GM23338 (cell line): ENCODE results near the gene CGREF1. TPM values are rescaled to one million over a fixed set of nuclear protein-coding genes. Genes with fewer than 3 reads are reported as not detected.

Experiments
- ATAC-seq: fragments of 200-7000 bp; cut with Tn5 transposase; 3 replicates; pipeline ENCODE4 v1.9.1; 2020
- DNase-seq: peaks from one replicate; pipeline ENCODE4 v3.0.0-alpha.2; 2015; ENCODE audit warnings: low spot score
- H2AFZ ChIP-seq: fragments of 200-600 bp; sonication (generic); 2 replicates; pipeline ENCODE4 v1.8.0; 2016; ENCODE audit warnings: antibody characterized with exemption, mild to moderate bottlenecking, moderate library complexity
- H3F3A ChIP-seq: fragments of 200-600 bp; sonication (generic); replicated peaks from 2 replicates; pipeline ENCODE4 v1.8.0; 2017; ENCODE audit warnings: antibody characterized with exemption, mixed run types, low read depth
- H3K27ac ChIP-seq: fragments of 200-600 bp; sonication (generic); 2 replicates; pipeline ENCODE4 v1.6.1; 2016; ENCODE audit warnings: low read depth
- H3K27me3 ChIP-seq: fragments of 200-600 bp; sonication (generic); 2 replicates; pipeline ENCODE4 v1.8.0; 2016; ENCODE audit warnings: mild to moderate bottlenecking, mixed run types, moderate library complexity; ENCODE audit not compliant: insufficient read depth
- H3K36me3 ChIP-seq: fragments of 200-600 bp; sonication (generic); 2 replicates; pipeline ENCODE4 v1.8.0; 2016; ENCODE audit warnings: mild to moderate bottlenecking; ENCODE audit not compliant: insufficient read depth
- H3K4me1 ChIP-seq: fragments of 200-600 bp; sonication (generic); 2 replicates; pipeline ENCODE4 v1.8.0; 2016; ENCODE audit warnings: mild to moderate bottlenecking, moderate library complexity; ENCODE audit not compliant: insufficient read depth
- H3K4me2 ChIP-seq: fragments of 200-600 bp; sonication (generic); 2 replicates; pipeline ENCODE4 v1.7.1; 2017; ENCODE audit warnings: mixed run types
- H3K4me3 ChIP-seq: fragments of 200-600 bp; sonication (generic); 2 replicates; pipeline ENCODE4 v1.6.1; 2016; ENCODE audit warnings: mixed run types
- H3K79me2 ChIP-seq: fragments of 200-600 bp; sonication (generic); replicated peaks from 2 replicates; pipeline ENCODE4 v1.8.0; 2017; ENCODE audit warnings: mild to moderate bottlenecking; ENCODE audit not compliant: insufficient read depth
- H3K9me2 ChIP-seq: fragments of 200-600 bp; sonication (generic); 2 replicates; pipeline ENCODE4 v1.8.0; 2017; ENCODE audit not compliant: insufficient read depth
- H4K20me1 ChIP-seq: fragments of 200-600 bp; sonication (generic); replicated peaks from 2 replicates; pipeline ENCODE4 v1.8.0; 2017; ENCODE audit warnings: mild to moderate bottlenecking; ENCODE audit not compliant: insufficient read depth
- H3K27ac Mint-ChIP-seq: 2 replicates; pipeline ENCODE4 v1.8.0; 2020; ENCODE audit warnings: inconsistent platforms, mild to moderate bottlenecking, moderate library complexity, mixed read lengths
- H3K27me3 Mint-ChIP-seq: 3 replicates; pipeline ENCODE4 v1.8.0; 2022; ENCODE audit warnings: low read depth, mild to moderate bottlenecking, moderate library complexity, mixed read lengths, inconsistent platforms; ENCODE audit not compliant: insufficient read depth, poor library complexity
- H3K36me3 Mint-ChIP-seq: 3 replicates; pipeline ENCODE4 v1.8.0; 2021; ENCODE audit warnings: low read depth, mild to moderate bottlenecking, inconsistent platforms, moderate library complexity, mixed read lengths
- H3K4me1 Mint-ChIP-seq: 3 replicates; pipeline ENCODE4 v1.8.0; 2020; ENCODE audit warnings: mild to moderate bottlenecking, inconsistent platforms, mixed read lengths
- H3K4me3 Mint-ChIP-seq: 3 replicates; pipeline ENCODE4 v1.8.0; 2021; ENCODE audit warnings: moderate library complexity, mild to moderate bottlenecking, inconsistent platforms, mixed read lengths
- H3K9me3 Mint-ChIP-seq: 3 replicates; pipeline ENCODE4 v1.8.0; 2020; ENCODE audit warnings: moderate library complexity, mild to moderate bottlenecking, inconsistent platforms, mixed read lengths
- CREB1 ChIP-seq: fragments of 250-450 bp; sonication (Bioruptor Pico); IDR thresholded peaks from 2 replicates; pipeline ENCODE4 v1.5.0; 2020; ENCODE audit warnings: low read depth, mild to moderate bottlenecking, moderate library complexity
- CTCF ChIP-seq, 2 experiments: fragments of 200-600 bp in 1 of 2; sonication (generic) in 1 of 2; conservative IDR thresholded peaks; 2 replicates each; pipeline versions ENCODE4 v1.5.1 to v1.6.1; 2016 to 2017; ENCODE audit warnings: antibody characterized with exemption in 2 of 2, low read depth in 2 of 2, mild to moderate bottlenecking in 2 of 2, moderate library complexity in 1 of 2
- ETS1 ChIP-seq: IDR thresholded peaks from 2 replicates; pipeline ENCODE4 v1.6.1; 2016; ENCODE audit warnings: antibody characterized with exemption
- EZH2 ChIP-seq: fragments of 200-600 bp; sonication (generic); IDR thresholded peaks from one replicate; pipeline ENCODE4 v1.8.0; 2017; ENCODE audit warnings: antibody characterized with exemption, mild to moderate bottlenecking, low read depth; ENCODE audit not compliant: unreplicated experiment
- EZH2phosphoT487 ChIP-seq: fragments of 200-600 bp; sonication (generic); IDR thresholded peaks from one replicate; pipeline ENCODE4 v1.8.1; 2018; ENCODE audit warnings: antibody characterized with exemption; ENCODE audit not compliant: unreplicated experiment
- JUNB ChIP-seq: IDR thresholded peaks from one replicate; pipeline ENCODE4 v1.6.1; 2016; ENCODE audit warnings: antibody characterized with exemption; ENCODE audit not compliant: unreplicated experiment
- NANOG ChIP-seq: IDR thresholded peaks from 2 replicates; pipeline ENCODE4 v1.6.1; 2016; ENCODE audit warnings: antibody characterized with exemption, borderline replicate concordance
- POLR2AphosphoS5 ChIP-seq: IDR thresholded peaks from 2 replicates; pipeline ENCODE4 v1.6.1; 2016; ENCODE audit warnings: antibody characterized with exemption, low read depth
- REST ChIP-seq: IDR thresholded peaks from one replicate; pipeline ENCODE4 v1.6.1; 2018; ENCODE audit warnings: antibody characterized with exemption; ENCODE audit not compliant: unreplicated experiment
- STAT1 ChIP-seq: IDR thresholded peaks from one replicate; pipeline ENCODE4 v1.6.1; 2016; ENCODE audit warnings: antibody characterized with exemption; ENCODE audit not compliant: unreplicated experiment
- ZNF114 ChIP-seq: fragments of 250-450 bp; sonication (Bioruptor Pico); IDR thresholded peaks from 2 replicates; pipeline ENCODE4 v1.5.0; 2020; ENCODE audit warnings: mild to moderate bottlenecking, moderate library complexity
- ZNF331 ChIP-seq: fragments of 250-450 bp; sonication (Bioruptor Pico); IDR thresholded peaks from 2 replicates; pipeline ENCODE4 v1.5.0; 2020; ENCODE audit warnings: low read depth, mild to moderate bottlenecking, moderate library complexity
- ZNF462 ChIP-seq: fragments of 250-450 bp; sonication (Bioruptor Pico); IDR thresholded peaks from 2 replicates; pipeline ENCODE4 v1.5.0; 2020; ENCODE audit warnings: mild to moderate bottlenecking, moderate library complexity
- polyA plus RNA-seq: library from polyadenylated mRNA; unstranded; fragments of >200 nt; fragmentation: Nextera tagmentation; extraction: Ambion mirVana; gene quantifications from 2 replicates; pipeline ENCODE4 v1.2.1, GENCODE V29; 2016
- total RNA-seq: library from RNA; depleted of rRNA; stranded (reverse); fragments of >200 nt; shearing (Covaris generic); gene quantifications from 2 replicates; pipeline ENCODE4 v1.2.3, GENCODE V29; 2014

CGREF1 gene
- total and polyA plus RNA-seq, 2 experiments from 2014 or later = 4.1 to 4.5 TPM

GRCh38 chr2:27137322-27137935 is 18.5 kb upstream of the CGREF1 start:
- Mint-ChIP-seq H3K9me3 (no peaks in the 10 kb centered on the region), H3K27me3 (peaks cover 8% of the 10 kb centered on the region), H3K4me1 (peaks cover 10% of the 10 kb centered on the region; the same call in 2 of the 3 replicates), H3K36me3 (peaks cover 11% of the 10 kb centered on the region; the same call in 2 of the 3 replicates), H3K27ac (no peak overlapping the region), H3K4me3 (no peak overlapping the region)
- Histone ChIP-seq H4K20me1 (peaks cover 10% of the 10 kb centered on the region; the same call in 1 of the 2 replicates), H3K36me3 (no peaks in the 10 kb centered on the region), H3F3A (no peaks in the 10 kb centered on the region; the same call in 1 of the 2 replicates), H2AFZ (peak overlapping the region; percentile 56; the same call in 1 of the 2 replicates), H3K27ac (no peak overlapping the region), H3K27me3 (no peaks in the 10 kb centered on the region), H3K4me3 (no peak overlapping the region), H3K79me2 (peaks cover 11% of the 10 kb centered on the region), H3K9me2 (no peaks in the 10 kb centered on the region), H3K4me1 (peaks cover 6% of the 10 kb centered on the region; the same call in 1 of the 2 replicates), H3K4me2 (no peak overlapping the region)
- TF ChIP-seq CREB1 (CRISPR knock-in tag) (no peak), REST (no peak), NANOG (no peak), ZNF114 (CRISPR knock-in tag) (no peak), ETS1 (no peak), ZNF462 (CRISPR knock-in tag) (no peak), CTCF (conservative IDR thresholded peaks at IDR 0.05; ENCODE audit: low read depth in 2 of 2) (no peak), EZH2 (no peak), ZNF331 (CRISPR knock-in tag) (no peak), EZH2phosphoT487 (no peak), JUNB (no peak), STAT1 (no peak), POLR2AphosphoS5 (no peak)
- no peak for ATAC-seq
- DNase-seq = no peak
